HL-60 (cell line): ENCODE data around the gene MYBPC2.

Experiments used
- POLR2AphosphoS5 ChIP-seq: IDR thresholded peaks from 2 replicates; pipeline ENCODE4 v1.6.1; 2012; ENCODE audit warnings: low read depth
- TF ChIP-seq, protein P1 (sequence below): IDR thresholded peaks from 2 replicates; pipeline ENCODE4 v1.6.1; 2012; ENCODE audit warnings: low read depth; ENCODE audit not compliant: insufficient replicate concordance
- TF ChIP-seq, protein P2 (sequence below): IDR thresholded peaks from one replicate; pipeline ENCODE4 v1.5.1; 2011; ENCODE audit warnings: low read length, control low read depth, inconsistent platforms; ENCODE audit not compliant: insufficient read depth

DNA sequence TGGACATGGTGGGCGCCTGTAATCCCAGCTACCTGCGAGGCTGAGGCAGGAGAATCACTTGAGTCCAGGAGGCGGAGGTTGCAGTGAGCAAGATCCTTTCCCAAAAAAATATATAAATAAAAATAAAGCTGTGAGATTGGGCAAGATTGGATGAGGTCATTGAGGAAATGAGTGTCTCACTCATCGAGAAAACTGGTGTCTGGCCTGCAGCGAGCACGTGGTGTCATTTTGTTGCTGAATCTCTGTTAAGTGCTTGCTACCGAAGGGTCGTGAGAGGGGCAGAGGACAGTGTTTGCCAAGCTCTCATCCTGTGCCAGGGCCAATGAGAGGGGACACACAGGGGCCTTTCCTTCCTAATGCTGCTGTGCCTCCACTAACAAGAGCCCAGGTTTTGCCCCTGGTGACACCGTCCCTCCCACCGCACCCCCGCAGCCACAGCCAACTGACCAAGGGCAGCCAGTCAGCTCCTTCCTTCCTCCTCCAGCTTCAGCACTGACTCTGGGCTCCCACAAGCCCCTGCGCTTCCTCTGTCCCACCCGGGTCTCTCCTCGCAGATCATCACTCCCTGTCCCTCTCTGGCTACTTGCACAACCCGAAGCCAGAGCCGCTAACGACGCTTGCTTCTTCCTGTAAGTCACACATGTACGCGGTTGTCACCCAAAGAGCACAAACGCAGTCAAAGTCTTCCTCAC is 45.4 kb upstream of the MYBPC2 start:
- TF ChIP-seq, protein P1, sequence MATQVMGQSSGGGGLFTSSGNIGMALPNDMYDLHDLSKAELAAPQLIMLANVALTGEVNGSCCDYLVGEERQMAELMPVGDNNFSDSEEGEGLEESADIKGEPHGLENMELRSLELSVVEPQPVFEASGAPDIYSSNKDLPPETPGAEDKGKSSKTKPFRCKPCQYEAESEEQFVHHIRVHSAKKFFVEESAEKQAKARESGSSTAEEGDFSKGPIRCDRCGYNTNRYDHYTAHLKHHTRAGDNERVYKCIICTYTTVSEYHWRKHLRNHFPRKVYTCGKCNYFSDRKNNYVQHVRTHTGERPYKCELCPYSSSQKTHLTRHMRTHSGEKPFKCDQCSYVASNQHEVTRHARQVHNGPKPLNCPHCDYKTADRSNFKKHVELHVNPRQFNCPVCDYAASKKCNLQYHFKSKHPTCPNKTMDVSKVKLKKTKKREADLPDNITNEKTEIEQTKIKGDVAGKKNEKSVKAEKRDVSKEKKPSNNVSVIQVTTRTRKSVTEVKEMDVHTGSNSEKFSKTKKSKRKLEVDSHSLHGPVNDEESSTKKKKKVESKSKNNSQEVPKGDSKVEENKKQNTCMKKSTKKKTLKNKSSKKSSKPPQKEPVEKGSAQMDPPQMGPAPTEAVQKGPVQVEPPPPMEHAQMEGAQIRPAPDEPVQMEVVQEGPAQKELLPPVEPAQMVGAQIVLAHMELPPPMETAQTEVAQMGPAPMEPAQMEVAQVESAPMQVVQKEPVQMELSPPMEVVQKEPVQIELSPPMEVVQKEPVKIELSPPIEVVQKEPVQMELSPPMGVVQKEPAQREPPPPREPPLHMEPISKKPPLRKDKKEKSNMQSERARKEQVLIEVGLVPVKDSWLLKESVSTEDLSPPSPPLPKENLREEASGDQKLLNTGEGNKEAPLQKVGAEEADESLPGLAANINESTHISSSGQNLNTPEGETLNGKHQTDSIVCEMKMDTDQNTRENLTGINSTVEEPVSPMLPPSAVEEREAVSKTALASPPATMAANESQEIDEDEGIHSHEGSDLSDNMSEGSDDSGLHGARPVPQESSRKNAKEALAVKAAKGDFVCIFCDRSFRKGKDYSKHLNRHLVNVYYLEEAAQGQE: no peak
- TF ChIP-seq, protein P2, sequence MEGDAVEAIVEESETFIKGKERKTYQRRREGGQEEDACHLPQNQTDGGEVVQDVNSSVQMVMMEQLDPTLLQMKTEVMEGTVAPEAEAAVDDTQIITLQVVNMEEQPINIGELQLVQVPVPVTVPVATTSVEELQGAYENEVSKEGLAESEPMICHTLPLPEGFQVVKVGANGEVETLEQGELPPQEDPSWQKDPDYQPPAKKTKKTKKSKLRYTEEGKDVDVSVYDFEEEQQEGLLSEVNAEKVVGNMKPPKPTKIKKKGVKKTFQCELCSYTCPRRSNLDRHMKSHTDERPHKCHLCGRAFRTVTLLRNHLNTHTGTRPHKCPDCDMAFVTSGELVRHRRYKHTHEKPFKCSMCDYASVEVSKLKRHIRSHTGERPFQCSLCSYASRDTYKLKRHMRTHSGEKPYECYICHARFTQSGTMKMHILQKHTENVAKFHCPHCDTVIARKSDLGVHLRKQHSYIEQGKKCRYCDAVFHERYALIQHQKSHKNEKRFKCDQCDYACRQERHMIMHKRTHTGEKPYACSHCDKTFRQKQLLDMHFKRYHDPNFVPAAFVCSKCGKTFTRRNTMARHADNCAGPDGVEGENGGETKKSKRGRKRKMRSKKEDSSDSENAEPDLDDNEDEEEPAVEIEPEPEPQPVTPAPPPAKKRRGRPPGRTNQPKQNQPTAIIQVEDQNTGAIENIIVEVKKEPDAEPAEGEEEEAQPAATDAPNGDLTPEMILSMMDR: no peak
- TF ChIP-seq POLR2AphosphoS5: peak; percentile 61
